ENCODE results near the gene URI1.

URI1 gene

DNA sequence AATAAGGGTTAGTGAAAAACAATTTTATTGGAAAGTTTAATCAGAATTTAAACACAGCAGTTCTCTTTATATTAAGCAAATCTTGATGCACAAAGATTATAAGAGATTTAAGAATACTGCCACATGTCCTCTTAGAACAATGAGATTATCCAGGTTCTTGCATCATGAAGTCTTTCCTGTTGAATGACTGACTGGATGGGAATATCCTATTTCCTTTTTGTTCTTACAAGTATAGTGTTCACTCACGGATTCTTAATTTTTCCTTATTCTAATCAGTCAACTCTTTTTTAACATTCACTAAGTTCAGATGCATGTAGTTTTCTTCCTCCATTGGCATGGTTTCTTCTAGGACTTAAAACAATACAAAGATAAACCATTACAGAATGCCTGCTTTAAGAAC, 10.1 kb downstream of the URI1 start:
- H3K27ac ChIP-seq, result no peak overlapping the region
- no peak for TF ChIP-seq ZFX (IDR thresholded peaks at IDR 0.05; ENCODE audit: borderline replicate concordance)
- no peak for TF ChIP-seq CTCF (IDR thresholded peaks at IDR 0.05)

DNA sequence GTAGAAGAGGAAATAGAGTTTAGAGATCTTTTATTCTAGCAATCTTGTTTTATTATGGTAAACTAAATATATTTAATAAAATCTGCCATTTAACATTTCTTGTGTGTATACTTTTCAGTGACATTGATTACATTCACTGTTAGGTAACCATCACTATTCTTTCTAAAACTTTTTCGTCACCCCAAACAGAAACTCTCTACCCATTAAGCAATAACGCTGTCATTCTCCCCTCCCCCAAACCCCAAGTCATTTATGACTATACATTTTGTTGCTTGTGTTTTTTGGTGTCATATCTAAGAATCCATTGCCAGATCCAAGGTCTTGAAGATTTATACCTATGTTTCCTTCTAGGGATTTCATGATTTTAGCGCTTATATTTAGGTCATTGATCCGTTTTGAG, 10.6 kb downstream of the URI1 start:
- TF ChIP-seq CTCF (IDR thresholded peaks at IDR 0.05) (no peak), ZFX (IDR thresholded peaks at IDR 0.05; ENCODE audit: borderline replicate concordance) (no peak)
- no peak overlapping the region for H3K27ac ChIP-seq

DNA sequence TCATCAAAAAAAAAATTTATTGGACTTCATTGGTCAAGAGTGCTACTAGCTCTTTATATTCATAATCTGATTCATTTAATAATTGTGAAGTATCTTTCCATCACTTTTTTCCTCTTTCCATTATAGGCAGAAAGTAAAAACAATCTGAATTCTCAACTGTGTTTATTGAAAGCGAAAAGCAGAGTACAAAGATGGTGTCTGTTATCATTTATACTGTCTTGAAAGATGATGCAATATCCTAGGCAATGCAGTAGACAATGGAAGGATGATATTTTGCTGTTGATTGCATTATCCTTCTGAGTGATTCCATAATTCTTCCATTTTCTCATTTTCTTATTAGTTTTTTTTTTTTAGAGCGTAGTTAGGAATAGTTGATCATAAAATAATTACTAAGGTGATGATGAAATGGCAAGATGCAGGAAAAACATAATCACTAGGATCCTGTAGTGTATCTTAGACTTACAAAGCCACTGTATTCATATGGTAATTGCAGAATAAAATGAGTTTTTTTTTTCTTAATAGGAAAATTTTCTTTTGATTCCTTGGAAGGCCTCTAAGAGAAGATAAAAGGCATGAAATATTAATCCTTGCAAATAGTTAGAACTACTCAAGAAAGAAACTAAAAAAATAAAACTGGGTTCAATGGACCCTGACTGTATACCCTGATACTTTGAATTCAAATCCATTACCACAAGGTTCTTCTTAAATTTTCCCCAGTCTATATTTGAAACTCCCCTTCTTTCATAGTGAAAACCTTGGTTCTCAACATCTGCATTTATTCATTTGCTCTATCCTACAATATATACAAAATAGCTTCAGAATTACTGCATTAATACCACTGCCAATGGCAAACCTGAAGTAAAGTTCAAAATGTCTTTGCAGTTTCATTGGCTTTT, 11.6 kb downstream of the URI1 start:
- H3K27ac ChIP-seq, result no peak overlapping the region
- TF ChIP-seq ZFX (IDR thresholded peaks at IDR 0.05; ENCODE audit: borderline replicate concordance), result no peak
- TF ChIP-seq CTCF (IDR thresholded peaks at IDR 0.05), result no peak

DNA sequence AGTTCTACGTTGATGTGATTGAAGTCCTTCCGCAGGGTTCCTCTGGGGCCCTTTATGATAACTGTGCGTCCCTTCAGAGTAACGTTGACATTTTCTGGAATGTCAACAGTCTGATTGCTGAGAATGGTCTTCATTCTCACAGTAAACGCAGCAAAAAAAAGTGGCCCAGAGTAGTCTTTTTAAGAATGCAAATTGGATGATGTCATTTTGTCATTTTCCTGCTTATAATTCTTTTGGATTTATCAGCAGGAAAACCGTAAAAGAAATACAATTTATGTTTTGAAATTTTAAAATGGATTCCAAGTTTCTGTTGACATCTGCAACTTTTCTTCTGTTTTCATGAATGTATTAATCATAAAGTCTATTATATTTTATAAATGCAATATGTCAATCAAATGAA, 14.8 kb downstream of the URI1 start:
- no peak for TF ChIP-seq ZFX (IDR thresholded peaks at IDR 0.05; ENCODE audit: borderline replicate concordance)
- TF ChIP-seq CTCF (IDR thresholded peaks at IDR 0.05), result no peak
- H3K27ac ChIP-seq, result no peak overlapping the region

DNA sequence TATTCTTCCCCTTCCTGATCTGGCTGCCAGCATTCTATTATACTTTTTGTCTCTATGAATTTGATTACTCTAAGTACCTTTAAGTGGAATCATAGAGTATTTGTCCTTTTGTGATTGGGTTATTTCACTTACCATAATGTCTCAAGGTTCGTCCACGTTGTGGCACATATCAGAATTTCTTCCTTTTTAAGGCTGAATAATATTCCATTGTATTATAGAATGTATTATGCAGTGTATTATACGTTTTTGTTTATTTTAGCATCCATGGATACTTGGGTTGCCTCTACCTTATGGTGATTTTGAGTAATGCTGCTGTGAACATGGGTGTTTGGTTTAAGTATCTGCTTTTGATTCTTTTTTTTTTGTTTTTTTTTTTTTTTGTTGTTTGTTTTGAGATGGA, 19.3 kb downstream of the URI1 start:
- no peak for TF ChIP-seq CTCF (IDR thresholded peaks at IDR 0.05)
- TF ChIP-seq ZFX (IDR thresholded peaks at IDR 0.05; ENCODE audit: borderline replicate concordance), result no peak
- no peak overlapping the region for H3K27ac ChIP-seq

DNA sequence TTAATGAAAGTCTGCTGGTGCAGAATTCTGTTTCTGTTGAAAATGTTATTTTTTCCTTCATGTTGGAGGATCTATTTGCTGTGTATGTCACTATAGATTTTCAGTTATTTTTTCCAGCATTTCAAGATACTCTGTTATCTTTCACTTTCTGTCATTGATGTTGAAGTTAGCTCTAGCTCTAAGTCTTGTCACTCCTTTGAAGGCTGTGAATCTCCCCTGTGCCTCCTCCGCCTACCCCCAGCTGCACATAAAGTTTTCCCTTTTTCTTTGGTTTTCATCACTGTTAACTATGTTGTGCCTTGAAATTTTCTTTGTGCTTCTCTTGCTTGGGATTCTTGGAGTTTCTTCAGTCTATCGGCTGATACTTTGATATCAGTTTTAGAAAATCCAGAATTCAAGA, 20.8 kb downstream of the URI1 start:
- no peak overlapping the region for H3K27ac ChIP-seq
- no peak for TF ChIP-seq CTCF (IDR thresholded peaks at IDR 0.05)
- TF ChIP-seq ZFX (IDR thresholded peaks at IDR 0.05; ENCODE audit: borderline replicate concordance), result no peak

GRCh38 chr19:29963576-29963975, 21.5 kb downstream of the URI1 start:
- TF ChIP-seq ZFX (IDR thresholded peaks at IDR 0.05; ENCODE audit: borderline replicate concordance) (no peak), CTCF (IDR thresholded peaks at IDR 0.05) (no peak)
- no peak overlapping the region for H3K27ac ChIP-seq
